HCEC 1CT (cell line): ENCODE results near the gene LRRC2.
"Not testable (repeated sequence)": the region's sequence is repeated elsewhere in the genome, so short reads cannot be mapped to it uniquely, and the experiment has no call there.

Experiments used
- DNase-seq: peaks from one replicate; pipeline ENCODE4 v3.0.0-alpha.2; 2017

The LRRC2 gene, protein sequence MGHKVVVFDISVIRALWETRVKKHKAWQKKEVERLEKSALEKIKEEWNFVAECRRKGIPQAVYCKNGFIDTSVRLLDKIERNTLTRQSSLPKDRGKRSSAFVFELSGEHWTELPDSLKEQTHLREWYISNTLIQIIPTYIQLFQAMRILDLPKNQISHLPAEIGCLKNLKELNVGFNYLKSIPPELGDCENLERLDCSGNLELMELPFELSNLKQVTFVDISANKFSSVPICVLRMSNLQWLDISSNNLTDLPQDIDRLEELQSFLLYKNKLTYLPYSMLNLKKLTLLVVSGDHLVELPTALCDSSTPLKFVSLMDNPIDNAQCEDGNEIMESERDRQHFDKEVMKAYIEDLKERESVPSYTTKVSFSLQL

DNA sequence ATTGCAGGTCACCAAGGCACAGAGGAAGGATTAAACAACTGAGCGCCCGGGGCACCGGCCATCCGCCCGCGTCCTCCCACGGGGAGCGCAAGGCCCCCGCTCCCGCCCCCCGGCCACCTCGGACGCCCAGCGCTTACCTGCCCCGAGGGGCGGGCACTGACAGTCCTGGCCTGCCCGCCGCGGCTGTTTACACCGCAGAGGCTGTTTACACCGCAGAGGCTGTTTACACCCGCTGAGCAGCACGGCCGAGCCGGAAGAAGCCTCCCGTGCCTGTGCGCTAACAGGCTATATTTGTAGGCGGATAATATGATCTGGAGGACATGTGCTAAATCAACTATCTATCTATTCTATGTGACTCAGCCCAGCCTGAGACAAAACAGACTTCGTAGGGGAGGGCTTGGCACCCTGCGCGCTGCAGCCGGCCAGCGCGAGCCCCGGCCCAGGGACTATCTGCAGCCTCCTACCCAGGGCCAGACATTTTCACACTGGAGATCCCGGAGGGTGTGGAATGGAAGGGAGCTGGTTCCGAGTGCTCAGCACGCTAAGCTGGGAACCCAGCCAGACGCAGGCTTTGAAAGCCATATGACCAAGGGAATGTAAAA is at the start of gene LRRC2:
Gene LRRC2, minus strand, starts transcription at position 263 of the 602 bp plus-strand sequence. CDS start 14,711 bp downstream, outside the sequence.
- peak; percentile 64 for DNase-seq

DNA sequence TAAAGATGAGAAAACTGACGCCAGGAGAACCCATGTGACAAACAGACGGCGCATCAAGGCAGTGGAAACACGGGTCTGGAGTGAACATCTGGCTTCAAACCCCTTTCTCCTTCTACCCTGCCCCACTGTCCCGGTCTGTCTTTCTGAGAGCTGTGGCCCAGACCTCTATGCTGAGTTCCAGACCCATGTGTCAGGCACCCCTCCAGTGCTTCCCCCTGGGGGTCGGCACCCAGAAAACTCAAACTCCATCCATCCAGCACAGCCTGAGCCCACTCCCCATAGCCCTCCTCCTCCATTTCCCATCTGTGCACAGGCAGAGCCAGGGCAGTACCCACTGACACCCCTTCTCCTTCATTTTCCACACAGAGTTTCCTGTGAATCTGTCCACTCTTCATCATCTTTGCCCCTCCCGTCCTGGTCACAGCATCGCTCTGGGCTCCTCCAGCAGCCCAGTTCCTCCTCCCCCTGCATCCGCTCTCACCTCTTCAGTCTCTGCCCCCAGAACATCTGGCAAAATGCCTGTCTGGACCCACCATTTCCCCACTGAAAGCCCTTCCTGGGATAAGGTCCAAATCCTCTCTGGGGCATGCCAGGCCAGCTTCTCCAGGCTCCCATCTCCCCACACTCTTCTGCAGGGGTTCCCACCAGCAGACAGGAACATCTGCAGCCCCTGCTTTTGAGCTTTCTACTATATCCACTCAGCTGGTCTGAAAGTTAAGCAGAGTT is 49.1 kb upstream of the LRRC2 start:
- DNase-seq: no peak

DNA sequence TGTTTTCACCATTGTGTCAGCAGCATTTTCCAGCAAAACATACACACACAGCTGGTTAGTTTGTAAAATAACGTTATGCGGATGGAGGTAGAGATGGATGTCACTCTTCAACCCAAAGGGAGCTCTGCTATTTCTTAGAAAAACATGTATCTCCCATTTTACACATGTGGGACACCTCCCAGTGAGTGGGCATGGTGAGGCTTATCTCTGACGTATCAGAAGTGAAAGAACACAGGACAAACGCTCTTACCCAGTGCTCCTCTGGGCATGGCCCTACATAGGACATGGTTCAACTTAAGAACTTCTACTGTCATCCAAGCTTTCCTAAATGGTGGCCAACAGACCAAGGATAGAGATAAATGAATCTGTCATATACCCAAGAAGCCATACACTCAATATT is 48.3 kb upstream of the LRRC2 start:
- DNase-seq: no peak

DNA sequence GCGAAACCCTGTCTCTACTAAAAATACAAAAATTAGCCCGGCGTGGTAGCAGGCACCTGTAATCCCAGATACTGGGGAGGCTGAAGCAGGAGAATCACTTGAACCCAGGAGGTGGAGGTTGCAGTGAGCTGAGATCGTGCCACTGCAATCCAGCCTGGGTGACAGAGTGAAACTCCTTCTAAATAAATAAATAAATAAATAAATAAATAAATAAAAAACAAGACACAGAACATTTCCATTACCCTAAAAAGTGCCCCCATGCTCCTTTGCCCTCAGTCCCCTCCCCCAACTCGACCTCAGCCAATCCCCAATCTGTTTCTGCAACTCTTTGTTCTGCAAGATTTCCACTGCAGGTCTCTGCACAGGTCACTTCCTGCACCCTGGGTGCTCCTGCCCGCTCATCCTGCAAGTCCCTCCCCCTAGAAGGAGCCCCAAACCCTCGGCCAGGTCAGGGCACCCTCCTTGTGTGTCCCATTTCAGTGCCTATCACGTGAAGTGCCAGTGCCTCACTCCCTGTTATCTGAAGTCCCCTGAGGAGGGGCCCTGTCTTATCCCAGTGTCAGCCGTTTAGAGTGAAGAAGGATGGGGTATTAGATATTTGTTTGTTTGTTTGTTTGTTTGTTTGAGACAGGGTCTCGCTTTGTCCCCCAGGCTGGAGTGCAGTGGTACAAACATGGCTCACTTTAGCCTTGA is 47.4 kb upstream of the LRRC2 start:
- no peak for DNase-seq

DNA sequence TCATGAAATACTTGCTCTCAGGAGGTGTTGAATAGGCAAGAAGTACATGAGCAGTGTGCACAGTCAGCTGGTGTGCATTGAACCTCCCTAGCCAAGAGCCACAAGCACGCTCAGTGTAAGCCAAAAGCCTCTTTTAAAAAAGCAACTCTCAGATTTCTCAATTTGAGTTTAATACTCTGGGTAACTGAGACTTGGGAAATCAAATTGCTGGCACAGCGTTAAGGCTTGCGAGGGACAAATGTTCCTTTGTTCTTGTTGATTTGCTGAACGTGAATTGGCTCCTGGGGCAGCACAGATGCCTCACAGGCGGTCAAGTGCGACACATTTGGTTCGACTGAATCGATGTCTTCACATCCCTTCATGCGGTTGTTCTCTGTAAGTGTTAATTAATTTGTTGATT is 46.2 kb upstream of the LRRC2 start, which contains the start of gene FAM240A:
Gene FAM240A, plus strand, starts transcription at position 202 of the 400 bp plus-strand sequence. Its CDS starts 159 bp downstream, at position 361.
- DNase-seq: no peak

DNA sequence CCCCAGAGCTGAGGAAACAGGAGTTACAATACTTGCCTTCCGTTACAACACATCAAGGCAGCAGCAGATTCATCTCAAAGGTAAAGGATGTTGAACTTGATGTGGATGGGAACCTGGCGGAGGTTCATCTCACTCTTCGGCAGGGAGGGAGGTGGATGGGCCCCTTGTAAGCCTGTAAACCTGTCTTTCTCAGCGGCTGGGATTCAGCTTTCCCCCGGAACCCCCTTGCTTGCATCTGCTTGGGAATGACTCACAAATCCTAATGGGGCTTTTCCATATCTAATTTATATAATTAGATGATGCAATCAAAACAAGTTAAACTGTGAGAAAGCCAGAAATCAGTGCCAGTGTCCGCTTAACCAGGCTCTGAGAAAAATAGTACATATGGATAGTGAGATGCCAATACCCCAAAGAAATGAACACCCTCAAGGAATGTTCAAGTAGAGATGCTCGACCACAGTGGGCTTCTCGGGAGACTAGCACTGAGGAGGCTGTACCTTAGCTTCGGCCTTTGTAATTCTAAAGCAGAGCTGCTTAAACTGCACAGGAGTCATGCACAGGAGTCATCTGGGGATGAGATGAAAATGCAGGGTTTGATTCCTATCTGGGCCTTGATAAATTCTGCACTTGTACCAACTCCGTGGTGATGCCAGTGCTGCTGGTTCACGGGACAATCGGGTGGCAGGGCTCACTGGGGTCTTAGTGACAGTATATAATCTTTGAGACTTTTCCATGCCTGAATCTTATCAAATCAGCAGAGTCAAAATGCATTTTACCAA is 44.0 kb upstream of the LRRC2 start:
- DNase-seq: no peak

DNA sequence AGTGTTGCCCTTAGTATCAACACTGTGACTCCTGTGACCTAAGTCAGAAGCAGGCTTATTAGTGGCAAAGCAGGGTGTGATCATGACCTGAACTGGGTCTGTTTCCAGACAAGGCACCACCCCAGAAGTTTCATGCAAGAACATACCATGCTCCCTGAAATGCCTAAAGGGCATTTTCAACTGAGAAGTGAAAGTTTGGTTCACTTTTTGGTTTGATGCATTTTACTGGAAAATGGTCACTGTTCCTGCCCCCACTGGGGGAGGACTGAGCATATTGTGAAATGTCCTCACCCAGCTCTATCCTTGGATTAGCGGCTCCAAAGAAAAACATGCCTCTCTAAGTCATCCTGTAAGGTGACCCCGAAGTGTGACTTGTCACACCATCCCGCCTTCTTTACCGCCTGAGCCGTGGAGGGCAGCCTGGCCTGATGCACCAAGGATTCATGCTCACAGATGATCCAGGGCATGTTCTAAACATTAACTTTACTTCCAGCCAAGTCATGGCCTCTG is 43.2 kb upstream of the LRRC2 start:
- DNase-seq: no peak

DNA sequence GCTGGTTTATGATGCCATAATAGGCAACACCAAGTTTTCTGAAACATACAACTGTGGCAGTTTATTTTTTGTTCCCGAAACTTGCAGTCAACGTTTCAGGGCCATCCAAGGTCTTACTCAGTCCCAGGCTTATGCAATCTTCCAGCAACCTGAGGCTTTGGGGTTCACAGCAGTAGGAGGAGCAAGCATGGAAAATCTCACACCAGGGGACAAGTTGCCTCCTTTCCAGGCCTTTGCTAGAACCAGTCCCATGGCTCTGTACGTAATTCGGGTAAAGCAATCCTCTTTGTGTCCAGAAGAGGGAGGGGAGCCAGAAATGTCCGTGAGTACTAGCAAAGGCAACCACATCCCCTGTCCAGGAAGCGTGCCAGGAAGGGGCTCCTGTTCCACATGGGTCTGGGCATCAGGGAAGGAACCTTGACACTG is 41.5 kb upstream of the LRRC2 start:
- DNase-seq: peak; percentile 34

DNA sequence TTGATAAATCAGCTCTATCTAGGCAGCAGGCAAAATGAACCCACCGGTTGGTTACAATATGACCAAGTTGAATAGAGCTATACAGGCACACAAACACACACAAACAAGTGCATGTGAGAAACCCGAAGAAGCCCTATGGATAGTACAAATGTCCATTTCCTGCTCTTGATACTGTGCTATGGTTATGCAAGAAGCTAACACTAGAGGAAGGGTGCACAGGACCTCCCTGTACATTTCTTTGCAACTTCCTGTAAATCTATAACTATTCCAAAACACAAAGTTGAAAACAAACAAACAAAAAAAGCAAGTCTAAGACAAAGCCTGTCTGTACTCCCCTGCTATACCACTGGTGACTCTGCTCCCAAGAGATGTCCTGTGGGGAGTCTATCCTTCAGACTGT is 38.0 kb upstream of the LRRC2 start:
- DNase-seq: no peak

DNA sequence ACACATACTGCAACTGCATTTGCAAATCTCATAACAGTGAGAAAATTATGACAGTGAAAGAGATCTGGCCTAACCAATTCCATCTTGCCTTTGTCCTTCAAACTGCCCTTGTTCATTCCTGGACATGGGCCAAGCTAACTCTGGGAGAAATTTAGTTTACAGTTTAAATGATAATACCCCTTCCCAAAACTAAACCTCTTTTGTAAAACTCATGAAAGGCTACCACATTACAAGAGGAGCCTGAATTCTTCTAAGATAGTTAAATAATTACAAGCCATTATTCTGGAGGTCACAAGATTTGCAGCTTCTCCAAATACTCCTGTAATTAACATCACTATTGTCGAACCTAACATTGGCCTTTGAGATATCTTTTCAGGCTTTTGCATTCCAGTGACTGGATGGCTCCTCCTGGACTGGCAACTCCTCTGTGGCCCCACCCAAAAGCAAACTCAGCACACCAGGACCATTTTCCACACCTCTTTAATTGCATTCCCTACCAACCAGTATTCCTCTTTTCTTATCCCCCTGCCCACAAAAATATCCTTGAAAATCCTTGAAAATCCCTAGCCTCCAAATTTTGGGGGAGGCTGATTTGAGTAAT is 37.4 kb upstream of the LRRC2 start:
- DNase-seq: no peak

DNA sequence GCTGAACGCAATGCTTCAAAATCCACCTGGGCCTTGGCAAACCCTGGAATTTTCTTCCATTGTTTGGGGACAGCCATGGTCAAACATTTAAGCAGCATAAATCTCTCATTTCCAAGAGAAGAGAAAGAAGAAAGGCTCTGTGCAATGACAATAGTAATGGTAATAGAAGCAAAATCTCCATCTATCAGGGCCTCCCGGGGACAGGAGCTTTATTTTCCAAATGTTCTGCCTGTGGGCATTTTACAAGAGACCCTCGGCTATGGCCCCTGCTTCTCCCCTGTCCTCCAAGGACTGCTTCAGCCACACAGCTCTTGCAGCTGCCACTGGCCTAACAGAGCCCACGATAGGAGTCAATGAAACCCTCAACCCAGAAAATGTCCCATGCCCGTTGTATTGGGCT is 33.5 kb upstream of the LRRC2 start:
- DNase-seq: no peak

DNA sequence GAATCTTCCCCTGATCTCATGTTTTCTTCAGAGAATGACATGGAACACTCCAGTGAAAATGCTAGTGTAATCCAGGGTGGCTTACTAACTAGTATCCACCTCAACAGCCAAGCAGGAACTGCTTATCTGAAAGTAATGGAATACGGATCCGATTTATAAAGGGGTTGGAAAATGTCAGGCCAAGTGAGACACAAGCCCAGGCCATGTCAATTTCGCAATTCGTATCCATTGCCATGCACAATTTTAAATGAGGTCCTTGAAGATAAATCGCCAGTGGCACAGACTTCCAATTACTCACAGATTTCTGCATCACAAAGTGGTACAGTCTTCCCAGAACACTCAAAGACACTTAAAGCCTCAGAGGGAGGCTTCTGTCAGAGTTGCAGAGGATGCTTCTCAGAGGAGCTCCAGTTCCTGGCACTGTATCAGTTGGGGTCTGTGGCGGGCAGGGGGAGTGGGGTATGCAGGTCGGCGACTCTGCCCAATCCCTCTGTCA is 29.8 kb upstream of the LRRC2 start:
- DNase-seq: no peak

DNA sequence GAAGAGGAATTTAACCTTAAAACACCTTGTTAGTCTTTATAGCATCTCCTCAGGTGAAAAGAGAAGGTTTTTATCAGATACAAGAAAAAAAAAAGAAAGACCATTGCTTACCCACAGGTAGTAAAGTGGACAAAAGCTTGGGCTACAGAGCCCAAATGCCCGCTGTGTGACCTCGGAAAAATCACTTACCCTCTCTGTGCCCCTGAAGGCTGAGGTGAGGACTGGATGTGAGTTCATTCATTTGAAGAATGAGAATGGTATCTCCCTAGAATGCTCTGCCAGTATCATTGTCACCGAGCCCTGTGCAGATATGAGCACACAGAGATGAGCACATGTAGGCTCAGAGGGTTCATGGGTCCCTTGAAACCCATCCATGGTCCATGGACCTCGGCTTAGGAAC is 28.6 kb upstream of the LRRC2 start:
- DNase-seq: no peak

DNA sequence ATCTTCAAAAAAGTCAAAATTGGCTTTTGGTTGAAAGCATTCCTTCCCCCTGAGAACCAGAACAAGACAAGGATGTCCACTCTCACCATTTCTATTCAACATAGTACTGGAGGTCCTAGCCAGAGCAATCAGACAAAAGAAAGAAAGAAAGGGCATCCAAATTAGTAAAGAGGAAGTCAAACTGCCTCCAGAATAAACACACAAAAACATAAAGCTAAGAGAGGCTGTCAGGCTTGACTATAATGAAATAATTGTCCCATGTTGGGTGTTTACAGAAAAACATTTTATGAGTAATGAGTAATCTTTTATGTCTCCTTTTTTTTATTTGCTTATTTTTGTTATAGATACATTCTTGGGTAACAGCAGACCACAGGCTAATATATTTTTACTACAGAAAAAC is 27.9 kb upstream of the LRRC2 start:
- no peak for DNase-seq

DNA sequence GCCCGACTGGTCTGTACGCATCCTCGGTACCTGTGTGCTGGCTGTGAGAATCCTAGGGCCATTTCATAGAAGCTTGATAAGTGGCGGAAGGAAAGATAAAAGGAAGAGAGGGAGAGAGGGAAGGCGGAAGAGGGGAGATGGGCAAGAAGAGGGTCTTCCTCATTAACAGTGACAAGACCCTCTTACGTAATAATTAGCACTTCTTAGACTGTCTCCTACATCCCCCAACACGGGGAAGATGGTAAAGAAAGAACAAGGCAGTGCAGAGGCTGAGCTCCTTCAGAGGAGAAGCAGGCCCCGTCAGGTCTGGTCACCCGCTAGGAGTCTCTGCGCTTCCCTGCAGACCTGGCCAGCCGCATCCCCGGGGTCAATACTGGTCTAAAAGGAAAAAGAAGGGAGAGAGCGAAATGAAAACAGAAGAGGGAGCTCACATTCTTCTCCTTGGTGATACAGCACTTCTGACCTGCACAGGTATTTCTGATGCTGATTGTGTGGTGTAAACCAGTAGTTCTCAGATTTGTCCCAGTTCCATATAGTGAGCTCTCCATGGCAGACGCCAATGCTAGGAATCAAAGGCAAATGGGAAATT is 27.3 kb upstream of the LRRC2 start:
- DNase-seq: no peak

DNA sequence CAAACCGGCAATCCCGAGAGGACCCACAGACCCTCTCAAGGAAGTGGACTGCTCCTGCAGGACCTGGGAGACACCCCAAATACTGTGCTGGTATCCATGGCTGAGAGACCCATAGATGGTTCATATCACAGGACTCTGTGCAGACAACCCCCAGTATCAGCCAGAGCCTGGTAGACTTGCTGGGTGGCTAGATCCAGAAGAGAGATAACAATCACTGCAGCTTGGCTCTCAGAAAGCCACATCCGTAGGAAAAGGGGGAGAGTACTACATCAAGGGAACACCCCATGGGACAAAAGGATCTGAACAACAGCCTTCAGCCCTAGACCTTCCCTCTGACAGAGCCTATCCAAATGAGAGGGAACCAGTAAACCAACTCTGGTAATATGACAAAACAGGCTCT is 21.2 kb upstream of the LRRC2 start:
- not testable (repeated sequence) for DNase-seq

DNA sequence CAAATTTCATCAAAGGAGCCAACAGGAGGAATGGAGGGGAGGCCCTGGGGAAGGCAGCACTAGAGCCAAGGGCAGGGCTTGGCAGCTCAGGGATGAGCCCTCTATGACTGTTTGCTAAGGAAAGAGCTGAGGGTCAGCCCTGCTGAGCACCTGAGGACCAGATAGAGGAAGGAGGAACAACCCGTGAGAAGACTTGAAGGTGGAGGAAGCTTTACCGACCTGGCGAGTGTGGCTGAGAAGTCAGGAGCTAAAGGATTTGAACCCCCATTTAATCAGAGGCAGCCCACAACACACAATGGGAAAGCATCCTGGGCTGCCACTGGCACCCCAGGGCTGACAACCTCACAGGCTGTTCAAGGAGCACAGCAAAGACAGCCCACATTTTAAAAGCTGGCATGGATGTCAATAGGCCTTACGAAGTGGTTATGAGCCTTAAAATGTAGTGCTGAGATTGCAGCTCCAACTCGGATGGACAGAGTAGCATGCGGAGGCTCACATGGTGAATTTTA is 20.7 kb upstream of the LRRC2 start:
- DNase-seq: no peak

DNA sequence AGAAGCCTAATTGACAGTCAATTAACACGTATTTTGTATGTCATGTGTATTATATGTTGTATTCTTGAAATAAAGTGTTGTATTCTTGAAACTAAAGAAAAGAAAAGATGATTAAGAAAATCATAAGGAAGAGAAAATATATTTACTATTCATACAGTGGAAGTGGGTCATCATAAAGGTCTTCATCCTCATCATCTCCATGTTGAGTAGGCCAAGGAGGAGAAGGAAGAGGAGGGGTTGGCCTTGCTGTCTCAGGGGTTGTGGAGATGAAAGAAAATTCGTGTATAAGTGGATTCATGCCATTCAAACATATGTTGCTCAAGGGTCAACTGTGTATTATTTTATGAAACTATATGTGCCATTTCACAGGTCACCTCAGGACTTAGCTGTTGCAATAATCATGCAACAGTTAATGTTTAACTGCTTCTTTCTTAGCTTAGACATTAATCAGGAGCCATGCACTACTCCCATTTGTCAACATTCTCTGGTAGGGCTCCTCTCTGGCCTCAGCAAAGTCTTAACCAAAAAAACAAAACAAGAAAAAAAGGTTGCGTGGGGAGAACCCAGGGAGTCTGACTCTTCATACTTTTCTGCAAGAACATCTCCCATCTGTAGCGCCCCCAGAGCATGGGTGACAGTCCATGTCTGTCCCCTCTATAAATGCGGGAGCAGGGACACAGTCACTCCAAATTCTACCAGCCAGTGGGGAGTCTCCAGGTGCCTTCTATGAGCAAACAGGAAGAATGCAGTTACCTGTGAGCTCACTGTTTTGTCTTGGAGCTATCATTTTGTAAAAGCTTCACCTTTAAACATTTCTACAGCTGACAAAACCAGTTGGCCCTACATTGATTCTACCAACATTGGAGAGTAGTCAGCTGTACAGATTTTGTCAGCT is 19.9 kb upstream of the LRRC2 start:
- DNase-seq: no peak

DNA sequence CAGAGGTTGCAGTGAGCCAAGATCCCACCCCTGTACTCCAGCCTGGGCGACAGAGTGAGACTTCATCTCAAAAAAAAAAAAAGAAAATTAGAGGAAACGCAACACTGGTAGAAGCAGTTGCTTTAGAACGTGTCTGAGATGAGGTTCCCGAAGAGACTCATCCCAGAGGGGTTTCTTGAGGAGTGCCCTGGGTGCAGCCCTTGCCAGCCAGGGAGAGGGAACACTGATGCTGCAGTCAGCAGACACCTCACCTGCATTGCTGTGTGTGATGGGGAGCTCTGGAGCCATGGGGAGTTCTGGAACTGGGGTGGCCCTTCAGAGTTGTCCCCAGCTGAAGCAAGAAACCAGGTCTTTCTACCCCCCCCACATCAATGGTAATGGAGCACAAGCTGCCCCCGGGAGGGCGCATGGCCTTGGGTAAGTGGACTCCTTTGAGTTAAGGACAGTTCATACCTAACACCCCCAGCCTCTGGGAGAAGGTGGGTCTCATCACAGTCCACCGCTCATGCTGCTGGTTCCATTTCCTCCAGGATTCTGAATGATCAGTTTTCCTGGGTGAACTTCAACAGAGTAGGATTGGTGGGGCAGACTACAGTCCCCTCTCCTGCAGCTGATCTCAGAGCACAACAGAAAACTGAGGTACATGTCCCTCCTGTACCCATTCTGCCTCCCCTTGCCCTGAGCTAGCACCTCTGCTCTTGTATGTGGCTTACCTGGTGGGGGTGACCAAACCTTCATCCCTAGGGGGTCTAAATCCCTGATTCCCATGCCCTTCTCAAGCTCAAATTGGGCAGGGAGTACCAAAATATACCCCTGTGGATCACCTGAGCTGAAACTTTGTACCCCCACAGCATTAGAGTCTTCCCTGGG is 18.7 kb upstream of the LRRC2 start:
- DNase-seq: no peak
